HepG2 (cell line): ENCODE measurements around the gene SMOC1. TPM values are rescaled to one million over a fixed set of nuclear protein-coding genes. Genes with fewer than 3 reads are reported as not detected.

ENCODE experiments used
- ATAC-seq: fragments of 200-7000 bp; cut with Tn5 transposase; 3 replicates; pipeline ENCODE4 v1.9.1; 2020; ENCODE audit warnings: mild to moderate bottlenecking, moderate library complexity
- BruUV-seq: library from RNA; stranded (reverse); fragments of 400-500 nt; replicated peaks from 2 replicates; lab custom pipeline; 2021; lab: Mats Ljungman, UMichigan
- CTCF ChIA-PET: fragments of 300-600 bp; formaldehyde crosslinking; extraction: SDS; loops from one replicate; lab custom pipeline; 2021; ENCODE audit warnings: low total read pairs, inconsistent platforms, low intra/inter-chr PET ratio; lab: Yijun Ruan, JAX
- POLR2A ChIA-PET: fragments of 350-600 bp; sonication (Branson Sonifier 250); formaldehyde crosslinking; loops from one replicate; lab custom pipeline; 2020; ENCODE audit warnings: antibody characterized with exemption, inconsistent platforms; lab: Yijun Ruan, JAX
- DNase-seq: peaks from one replicate; pipeline ENCODE4 v3.0.0-alpha.2; 2015; ENCODE audit warnings: low spot score
- FAIRE-seq: peaks from 3 replicates; lab custom pipeline; 2011; peaks lifted over from hg19 to GRCh38; lab: Jason Lieb, UNC
- H2AFZ ChIP-seq: one replicate; pipeline ENCODE4 v1.6.1; 2011; ENCODE audit warnings: low read length, inconsistent platforms
- H3K27ac ChIP-seq: fragments of 300-600 bp; 3 replicates; pipeline ENCODE4 v1.8.0; 2011; ENCODE audit warnings: mixed run types, mild to moderate bottlenecking, mixed read lengths, low read length, inconsistent platforms; ENCODE audit not compliant: insufficient read depth; ENCODE audit errors: extremely low read length
- H3K27me3 ChIP-seq, 2 experiments: fragments of 200-600 bp in 1 of 2; 2 replicates in 1 of 2; 3 replicates in 1 of 2; pipeline versions ENCODE4 v1.6.0 to v1.8.0; 2011; ENCODE audit warnings: low read length in 2 of 2, mild to moderate bottlenecking in 2 of 2, moderate library complexity in 2 of 2, inconsistent platforms in 1 of 2; ENCODE audit not compliant: insufficient read depth in 2 of 2, control insufficient read depth in 1 of 2
- H3K36me3 ChIP-seq, 2 experiments: fragments of 200-600 bp in 1 of 2; replicated peaks in 1 of 2; 2 replicates in 1 of 2; 3 replicates in 1 of 2; pipeline versions ENCODE4 v1.5.1 to v1.8.0; 2011; ENCODE audit warnings: low read length in 2 of 2, inconsistent platforms in 1 of 2; ENCODE audit not compliant: insufficient read depth in 2 of 2, control insufficient read depth in 1 of 2
- H3K4me1 ChIP-seq: 2 replicates; pipeline ENCODE4 v1.5.1; 2012; ENCODE audit warnings: low read length, inconsistent platforms; ENCODE audit not compliant: insufficient read depth
- H3K4me2 ChIP-seq: 2 replicates; pipeline ENCODE4 v1.6.0; 2011; ENCODE audit warnings: low read depth, low read length, inconsistent platforms
- H3K4me3 ChIP-seq, 3 experiments: fragments of 200-600 bp in 1 of 3; sonication (generic), shearing (Covaris generic) in 1 of 3; replicated peaks in 1 of 3; 2 replicates each; pipeline ENCODE4 v1.5.1; 2011 to 2016; ENCODE audit warnings: low read length in 3 of 3, inconsistent platforms in 2 of 3, low read depth in 2 of 3, mild to moderate bottlenecking in 2 of 3, control low read depth in 1 of 3, mixed read lengths in 1 of 3; ENCODE audit not compliant: insufficient read depth in 1 of 3
- H3K79me2 ChIP-seq: one replicate; pipeline ENCODE4 v1.6.1; 2011; ENCODE audit warnings: low read length, inconsistent platforms; ENCODE audit not compliant: insufficient read depth
- H3K9ac ChIP-seq: 2 replicates; pipeline ENCODE4 v1.6.0; 2011; ENCODE audit warnings: mild to moderate bottlenecking, low read depth, low read length, inconsistent platforms; ENCODE audit not compliant: insufficient read depth
- H3K9me3 ChIP-seq: 2 replicates; pipeline ENCODE4 v1.5.1; 2012; ENCODE audit warnings: mild to moderate bottlenecking, low read length
- H4K20me1 ChIP-seq: 2 replicates; pipeline ENCODE4 v1.6.0; 2011; ENCODE audit warnings: inconsistent platforms, mild to moderate bottlenecking, low read length, moderate library complexity; ENCODE audit not compliant: insufficient read depth
- AGO1 ChIP-seq: fragments of 200-400 bp; formaldehyde crosslinking; IDR thresholded peaks from 2 replicates; pipeline ENCODE4 v1.6.1; 2017; ENCODE audit warnings: mild to moderate bottlenecking, low read depth, low read length, moderate library complexity; ENCODE audit not compliant: poor library complexity, severe bottlenecking
- HMGXB4 ChIP-seq, 2 experiments: sonication (generic) in 1 of 2; formaldehyde crosslinking in 1 of 2; IDR thresholded peaks; 2 replicates each; pipeline versions ENCODE4 v1.4.0 to v1.6.1; 2018 to 2020; ENCODE audit warnings: missing genetic modification reagents in 2 of 2, borderline replicate concordance in 1 of 2, low read depth in 1 of 2, mild to moderate bottlenecking in 1 of 2, missing biosample characterization in 1 of 2
- IKZF4 ChIP-seq: sonication (generic); formaldehyde crosslinking; IDR thresholded peaks from 2 replicates; pipeline ENCODE4 v1.5.1; 2020; ENCODE audit warnings: borderline replicate concordance, mild to moderate bottlenecking, low read depth, missing genetic modification reagents; ENCODE audit errors: not compliant biosample characterization
- STAT6 ChIP-seq: sonication (generic); formaldehyde crosslinking; IDR thresholded peaks from 2 replicates; pipeline ENCODE4 v1.4.0; 2020; ENCODE audit warnings: missing genetic modification reagents, mild to moderate bottlenecking, borderline replicate concordance
- ZNF17 ChIP-seq: sonication (generic); formaldehyde crosslinking; IDR thresholded peaks from 2 replicates; pipeline ENCODE4 v1.5.0; 2020; ENCODE audit warnings: mild to moderate bottlenecking, missing genetic modification reagents
- ZNF264 ChIP-seq: sonication (generic); formaldehyde crosslinking; IDR thresholded peaks from 2 replicates; pipeline ENCODE4 v1.4.0; 2020; ENCODE audit warnings: missing genetic modification reagents
- WGBS: methylation state at CpG from one replicate; pipeline ENCODE4 v1.1.6; 2017; ENCODE audit warnings: low lambda C conversion rate; 5-methylcytosine and 5-hydroxymethylcytosine counted together
- in situ Hi-C: cut with HindIII; loops from 2 replicates; pipeline ENCODE4 v1.10.0; 2017; ENCODE audit warnings: low pct_unique_long_range_greater_than_20kb; ENCODE audit not compliant: extremely low pct_ligation_motif_present
- intact Hi-C: fragments of 100-400 bp; cut with micrococcal nuclease; formaldehyde crosslinking; loops from one replicate; pipeline ENCODE4 v1.10.0; 2022; ENCODE audit not compliant: unreplicated experiment
- polyA plus RNA-seq, 8 experiments: library from polyadenylated mRNA; depleted of rRNA in 3 of 8; stranded (reverse) in 7 of 8; unstranded in 1 of 8; fragments of >200 nt; fragmentation: Illumina TruSeq in 4 of 8; extraction: Trizol in 4 of 8; gene quantifications; 2 replicates each; pipeline versions ENCODE4 v1.2.1 to v1.2.3, GENCODE V29; 2011 to 2016; ENCODE audit warnings: low read depth in 4 of 8, missing spikeins in 1 of 8, mixed read lengths in 1 of 8; ENCODE audit not compliant: insufficient read depth in 1 of 8
- total RNA-seq, 5 experiments: library from RNA; depleted of rRNA; stranded (reverse); fragments of >200 nt; fragmentation: Illumina TruSeq; extraction: Trizol; gene quantifications; 2 replicates each; pipeline ENCODE4 v1.2.3, GENCODE V29; 2016; ENCODE audit warnings: low read depth in 1 of 5
- TF ChIP-seq, protein P1 (sequence below): sonication (generic); formaldehyde crosslinking; IDR thresholded peaks from 2 replicates; pipeline ENCODE4 v1.5.0; 2020; ENCODE audit warnings: mild to moderate bottlenecking, missing genetic modification reagents, moderate library complexity

Gene SMOC1
- total and polyA plus RNA-seq, 2 of the 13 experiments (the other 11 are each of a cell fraction or from before 2014, with no cell fraction given): 17.8 to 35.6 TPM

GRCh38 chr14:69873877-69874780, 5.1 kb upstream of the SMOC1 start:
- in situ Hi-C loops (no loop called here), intact Hi-C loops (no loop called here)
- Histone ChIP-seq H3K9me3 (peaks cover 4% of the 10 kb centered on the region; the same call in 1 of the 2 replicates), H3K27me3 (no peaks in the 10 kb centered on the region), H3K4me3 (no peak overlapping the region), H2AFZ (no peak overlapping the region), H3K79me2 (no peaks in the 10 kb centered on the region), H4K20me1 (no peaks in the 10 kb centered on the region), H3K4me2 (no peak overlapping the region), H3K9ac (no peak overlapping the region), H3K27ac (no peak overlapping the region), H3K36me3 (no peaks in the 10 kb centered on the region), H3K4me1 (peaks cover 62% of the 10 kb centered on the region)
- DNase-seq: no peak
- TF ChIP-seq ZNF264 (CRISPR knock-in tag) (peak; percentile 94), AGO1 (no peak)
- ChIA-PET CTCF (no interaction called here), POLR2A (no interaction called here)
- no TSS peak for BruUV-seq
- no peak for FAIRE-seq
- ATAC-seq: no peak
- 27% methylated on average over 5 of the region's 5 CpGs for WGBS

- H3K4me1 ChIP-seq: peaks cover 63% of the 10 kb centered on the region
- intact Hi-C loops: loop anchor here (2.0 kb wide), 2 partner anchors 60 to 136 kb away; no protein-coding TSS in a partner anchor
- no peak overlapping the region for H3K9ac ChIP-seq
- peaks cover 19% of the 10 kb centered on the region for H3K79me2 ChIP-seq
- DNase-seq: no peak
- no TSS peak for BruUV-seq
- no peak for ATAC-seq
- in situ Hi-C loops: no loop called here
- no peaks in the 10 kb centered on the region; the same call in 1 of the 2 replicates for H4K20me1 ChIP-seq
- H3K36me3 ChIP-seq: no peaks in the 10 kb centered on the region
- H2AFZ ChIP-seq: no peak overlapping the region
- H3K4me2 ChIP-seq: peak overlapping the region; percentile 75
- H3K9me3 ChIP-seq: no peaks in the 10 kb centered on the region
- peak overlapping the region; percentile 9 for H3K27ac ChIP-seq
- 44% methylated on average over 2 of the region's 2 CpGs for WGBS
- FAIRE-seq: no peak
- H3K27me3 ChIP-seq: no peaks in the 10 kb centered on the region; a peak in 1 of 5 replicates
- 0 out of 6 replicates have a peak overlapping the region, but pooled peaks of 1 of the 3 experiments have one; percentile 4 for H3K4me3 ChIP-seq
- CTCF ChIA-PET: no interaction called here
- POLR2A ChIA-PET: interaction anchor here (1.2 to 4.1 kb wide), 5 partner anchors 11 to 152 kb away, joined by 3 to 148 read pairs (median 6); partner anchors contain the start of gene SRSF5
- TF ChIP-seq, protein P1, sequence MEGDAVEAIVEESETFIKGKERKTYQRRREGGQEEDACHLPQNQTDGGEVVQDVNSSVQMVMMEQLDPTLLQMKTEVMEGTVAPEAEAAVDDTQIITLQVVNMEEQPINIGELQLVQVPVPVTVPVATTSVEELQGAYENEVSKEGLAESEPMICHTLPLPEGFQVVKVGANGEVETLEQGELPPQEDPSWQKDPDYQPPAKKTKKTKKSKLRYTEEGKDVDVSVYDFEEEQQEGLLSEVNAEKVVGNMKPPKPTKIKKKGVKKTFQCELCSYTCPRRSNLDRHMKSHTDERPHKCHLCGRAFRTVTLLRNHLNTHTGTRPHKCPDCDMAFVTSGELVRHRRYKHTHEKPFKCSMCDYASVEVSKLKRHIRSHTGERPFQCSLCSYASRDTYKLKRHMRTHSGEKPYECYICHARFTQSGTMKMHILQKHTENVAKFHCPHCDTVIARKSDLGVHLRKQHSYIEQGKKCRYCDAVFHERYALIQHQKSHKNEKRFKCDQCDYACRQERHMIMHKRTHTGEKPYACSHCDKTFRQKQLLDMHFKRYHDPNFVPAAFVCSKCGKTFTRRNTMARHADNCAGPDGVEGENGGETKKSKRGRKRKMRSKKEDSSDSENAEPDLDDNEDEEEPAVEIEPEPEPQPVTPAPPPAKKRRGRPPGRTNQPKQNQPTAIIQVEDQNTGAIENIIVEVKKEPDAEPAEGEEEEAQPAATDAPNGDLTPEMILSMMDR (CRISPR knock-in tag): no peak
- TF ChIP-seq HMGXB4 (CRISPR knock-in tag; IDR thresholded peaks at IDR 0.05; ENCODE audit: borderline replicate concordance in 1 of 2, low read depth in 1 of 2): no peak
- no peak for TF ChIP-seq IKZF4 (CRISPR knock-in tag)
- TF ChIP-seq STAT6: 0 out of 2 replicates have a peak, but pooled peaks have one; percentile 7
- no peak for TF ChIP-seq ZNF17 (CRISPR knock-in tag)
Observed at GRCh38 chr14:69876221-69876847, 2.9 kb upstream of the SMOC1 start.
